Trophoblast cell (in vitro differentiated cells and primary cell): ENCODE data around the gene LRRC37A3.
"Not testable (repeated sequence)": the region's sequence is repeated elsewhere in the genome, so short reads cannot be mapped to it uniquely, and the experiment has no call there.

Source experiments
- DNase-seq, 2 donors: peaks; one replicate each; pipeline ENCODE4 v3.0.0-alpha.2; 2016
- H2AFZ ChIP-seq: 2 replicates; pipeline ENCODE4 v1.6.1; 2013; ENCODE audit warnings: low read length, moderate library complexity, mild to moderate bottlenecking; ENCODE audit not compliant: insufficient read depth, poor library complexity
- H2AK5ac ChIP-seq: 2 replicates; pipeline ENCODE4 v1.6.1; 2013; ENCODE audit warnings: mild to moderate bottlenecking, low read length
- H2BK120ac ChIP-seq: 2 replicates; pipeline ENCODE4 v1.6.1; 2013; ENCODE audit warnings: low read length, mild to moderate bottlenecking, moderate library complexity; ENCODE audit not compliant: insufficient read depth, poor library complexity
- H2BK12ac ChIP-seq: 2 replicates; pipeline ENCODE4 v1.6.1; 2013; ENCODE audit warnings: mild to moderate bottlenecking, low read length, moderate library complexity
- H2BK5ac ChIP-seq: 2 replicates; pipeline ENCODE4 v1.6.1; 2013; ENCODE audit warnings: low read length, low read depth, moderate library complexity, mild to moderate bottlenecking; ENCODE audit not compliant: poor library complexity
- H3K14ac ChIP-seq: 2 replicates; pipeline ENCODE4 v1.6.1; 2013; ENCODE audit warnings: mild to moderate bottlenecking, low read length
- H3K18ac ChIP-seq: 2 replicates; pipeline ENCODE4 v1.6.1; 2013; ENCODE audit warnings: mild to moderate bottlenecking, low read length
- H3K23ac ChIP-seq: 2 replicates; pipeline ENCODE4 v1.6.1; 2013; ENCODE audit warnings: low read length
- H3K27ac ChIP-seq: 2 replicates; pipeline ENCODE4 v1.5.1; 2013; ENCODE audit warnings: low read depth, mild to moderate bottlenecking, inconsistent platforms, low read length, moderate library complexity
- H3K27me3 ChIP-seq: 2 replicates; pipeline ENCODE4 v1.6.1; 2013; ENCODE audit warnings: inconsistent platforms, mild to moderate bottlenecking, low read length, moderate library complexity; ENCODE audit not compliant: insufficient read depth
- H3K36me3 ChIP-seq, 2 experiments: 1 replicate in 1 of 2; 2 replicates in 1 of 2; pipeline ENCODE4 v1.6.1; 2013; ENCODE audit warnings: low read length in 2 of 2, mild to moderate bottlenecking in 2 of 2, moderate library complexity in 1 of 2; ENCODE audit not compliant: insufficient read depth in 2 of 2, control insufficient read depth in 1 of 2
- H3K4ac ChIP-seq: 2 replicates; pipeline ENCODE4 v1.6.1; 2013; ENCODE audit warnings: low read depth, mild to moderate bottlenecking, low read length, moderate library complexity
- H3K4me1 ChIP-seq, 2 experiments: 1 replicate in 1 of 2; 2 replicates in 1 of 2; pipeline ENCODE4 v1.6.1; 2013; ENCODE audit warnings: low read length in 2 of 2, mild to moderate bottlenecking in 2 of 2, moderate library complexity in 1 of 2; ENCODE audit not compliant: insufficient read depth in 2 of 2, control insufficient read depth in 1 of 2
- H3K4me2 ChIP-seq: 2 replicates; pipeline ENCODE4 v1.6.1; 2013; ENCODE audit warnings: inconsistent platforms, mild to moderate bottlenecking, low read length, moderate library complexity
- H3K4me3 ChIP-seq: 2 replicates; pipeline ENCODE4 v1.5.1; 2013; ENCODE audit warnings: mild to moderate bottlenecking, low read depth, low read length, inconsistent platforms
- H3K79me1 ChIP-seq: one replicate; pipeline ENCODE4 v1.6.1; 2013; ENCODE audit warnings: low read length
- H3K79me2 ChIP-seq: 2 replicates; pipeline ENCODE4 v1.6.1; 2013; ENCODE audit warnings: low read length, mild to moderate bottlenecking; ENCODE audit not compliant: control insufficient read depth, insufficient read depth, poor library complexity
- H3K9ac ChIP-seq: 2 replicates; pipeline ENCODE4 v1.6.1; 2013; ENCODE audit warnings: mild to moderate bottlenecking, low read length
- H3K9me3 ChIP-seq: 2 replicates; pipeline ENCODE4 v1.6.1; 2013; ENCODE audit warnings: low read depth, mild to moderate bottlenecking, control low read depth, inconsistent platforms, low read length; ENCODE audit not compliant: insufficient read depth
- H4K12ac ChIP-seq: 2 replicates; pipeline ENCODE4 v1.6.1; 2013; ENCODE audit warnings: low read depth, mild to moderate bottlenecking, low read length, moderate library complexity
- H4K8ac ChIP-seq: 2 replicates; pipeline ENCODE4 v1.6.1; 2013; ENCODE audit warnings: low read depth, mild to moderate bottlenecking, low read length, moderate library complexity
- H4K91ac ChIP-seq: one replicate; pipeline ENCODE4 v1.6.1; 2013; ENCODE audit warnings: low read depth, mild to moderate bottlenecking, low read length, moderate library complexity
- WGBS: extraction: QIAGEN DNeasy Blood & Tissue Kit; methylation state at CpG from one replicate; pipeline ENCODE4 v1.1.7; 2013; ENCODE audit warnings: missing lambda C conversion rate; ENCODE audit not compliant: insufficient read length, insufficient coverage; ENCODE audit errors: extremely low coverage; 5-methylcytosine and 5-hydroxymethylcytosine counted together

LRRC37A3 gene

DNA sequence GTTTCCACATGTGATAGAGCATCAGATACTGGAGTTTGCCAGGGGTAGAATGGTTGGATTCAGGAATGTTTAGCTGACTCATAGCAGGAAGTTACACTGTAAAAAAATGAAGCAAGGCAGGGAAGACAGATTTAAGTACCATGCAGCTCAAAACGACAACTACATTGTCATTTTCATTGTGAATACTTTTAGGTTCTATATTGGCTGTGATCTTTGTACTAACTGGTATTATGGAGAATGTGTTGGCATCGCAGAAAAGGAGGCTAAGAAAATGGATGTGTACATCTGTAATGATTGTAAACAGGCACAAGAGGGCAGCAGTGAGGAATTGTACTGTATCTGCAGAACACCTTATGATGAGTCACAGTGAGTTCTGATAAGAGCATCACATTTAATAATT, 8.2 kb upstream of the LRRC37A3 start:
- peak in 1 of 2 donors; percentile 78 for DNase-seq
- H3K4me3 ChIP-seq, H3K27ac ChIP-seq, H3K36me3 ChIP-seq, H2BK12ac ChIP-seq, H3K9me3 ChIP-seq, H3K18ac ChIP-seq, H4K12ac ChIP-seq, H3K23ac ChIP-seq, H2BK120ac ChIP-seq, H3K79me2 ChIP-seq, H3K4me1 ChIP-seq, H2AFZ ChIP-seq, H3K14ac ChIP-seq, H4K8ac ChIP-seq, H2BK5ac ChIP-seq, H3K9ac ChIP-seq, H3K4ac ChIP-seq, H4K91ac ChIP-seq, H3K4me2 ChIP-seq, H3K79me1 ChIP-seq, H3K27me3 ChIP-seq, H2AK5ac ChIP-seq: not testable (repeated sequence)
- WGBS, result no CpG with 5 or more reads among the region's 2 CpGs

DNA sequence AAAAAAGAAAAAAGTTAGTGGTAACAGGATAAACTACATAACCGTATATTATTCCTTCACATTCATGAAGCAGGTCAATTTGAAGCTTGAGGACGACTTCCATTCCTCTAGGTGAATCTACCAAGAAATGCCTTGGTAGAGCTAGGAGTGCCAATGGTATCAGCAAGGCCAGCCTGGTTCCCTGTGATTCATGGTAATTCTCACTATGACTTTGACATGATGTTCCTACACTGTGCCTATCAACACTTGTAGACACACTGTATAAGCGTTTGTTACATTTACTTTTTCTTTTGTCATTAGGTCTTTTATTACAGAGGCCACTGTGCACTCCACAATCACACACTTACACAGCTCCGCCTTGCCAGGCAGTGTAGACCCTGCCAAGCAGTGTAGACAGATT, 7.2 kb upstream of the LRRC37A3 start:
- not testable (repeated sequence) for H2AFZ ChIP-seq, H3K4me1 ChIP-seq, H3K9me3 ChIP-seq, H2BK120ac ChIP-seq, H3K18ac ChIP-seq, H3K79me2 ChIP-seq, H3K4me3 ChIP-seq, H2BK12ac ChIP-seq, H3K23ac ChIP-seq, H2BK5ac ChIP-seq, H4K12ac ChIP-seq, H3K14ac ChIP-seq, H3K27me3 ChIP-seq, H2AK5ac ChIP-seq, H3K4me2 ChIP-seq, DNase-seq, H3K36me3 ChIP-seq, H3K9ac ChIP-seq, H3K4ac ChIP-seq, H4K8ac ChIP-seq, H3K79me1 ChIP-seq, H3K27ac ChIP-seq
- peak overlapping the region; percentile 76 for H4K91ac ChIP-seq
- WGBS, result no CpG with 5 or more reads among the region's 4 CpGs

DNA sequence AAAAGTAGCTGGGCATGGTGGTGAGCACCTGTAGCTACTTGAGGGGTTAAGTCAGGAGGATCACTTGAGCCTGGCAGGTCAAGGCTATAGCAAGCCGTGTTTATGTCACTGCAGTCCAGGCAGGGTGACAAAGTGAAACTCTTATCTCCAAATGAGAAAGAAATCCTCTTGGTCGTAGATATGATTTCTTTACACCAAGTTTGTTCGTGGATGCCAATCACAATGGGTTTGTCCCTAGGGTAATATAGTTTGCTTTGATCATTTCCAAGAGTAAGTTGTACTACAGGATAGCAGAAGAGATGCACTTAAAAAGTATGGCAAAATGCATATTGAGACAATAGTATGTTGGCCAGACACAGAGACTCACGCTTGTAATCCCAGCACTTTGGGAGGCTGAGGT, 6.0 kb upstream of the LRRC37A3 start:
- not testable (repeated sequence) for DNase-seq, H3K79me1 ChIP-seq, H4K12ac ChIP-seq, H3K79me2 ChIP-seq, H3K4me1 ChIP-seq, H3K9me3 ChIP-seq, H3K4ac ChIP-seq, H3K9ac ChIP-seq, H3K4me3 ChIP-seq, H2AK5ac ChIP-seq, H3K27ac ChIP-seq, H3K23ac ChIP-seq, H2BK5ac ChIP-seq, H3K4me2 ChIP-seq, H2BK12ac ChIP-seq, H3K14ac ChIP-seq, H4K8ac ChIP-seq, H3K27me3 ChIP-seq, H3K18ac ChIP-seq, H4K91ac ChIP-seq, H2BK120ac ChIP-seq, H3K36me3 ChIP-seq, H2AFZ ChIP-seq
- WGBS, result no CpG with 5 or more reads among the region's 4 CpGs

DNA sequence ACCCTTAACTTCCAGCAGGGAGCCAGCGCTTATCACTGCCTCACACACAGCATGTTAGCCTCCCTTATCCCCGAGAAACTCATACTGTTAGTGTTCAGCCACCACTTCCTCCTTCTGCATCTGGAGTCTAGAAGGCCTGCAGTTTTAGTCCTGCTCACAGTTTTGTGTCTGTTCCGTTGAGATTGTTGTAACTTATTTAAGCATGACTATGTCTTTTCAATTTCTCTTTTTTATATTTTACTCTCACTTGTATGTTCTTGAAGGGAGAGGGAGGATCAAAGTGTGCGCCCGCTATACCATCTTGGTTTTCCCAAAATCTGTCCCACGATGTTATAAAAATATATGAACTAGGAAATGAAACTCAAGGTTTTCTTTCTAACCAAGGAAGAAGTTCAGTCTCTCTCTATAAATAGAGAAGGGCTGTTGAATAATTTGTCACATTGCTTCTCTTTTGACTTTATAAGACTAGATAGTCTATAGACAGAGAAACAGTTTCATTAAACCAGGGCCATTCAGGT, 3.8 kb upstream of the LRRC37A3 start:
- H3K18ac ChIP-seq, H3K27ac ChIP-seq, H3K79me1 ChIP-seq, H3K27me3 ChIP-seq, H2AFZ ChIP-seq, H3K36me3 ChIP-seq, H2BK5ac ChIP-seq, H4K91ac ChIP-seq, H2AK5ac ChIP-seq, H3K79me2 ChIP-seq, H3K23ac ChIP-seq, H2BK120ac ChIP-seq, H4K8ac ChIP-seq, H3K4me3 ChIP-seq, H4K12ac ChIP-seq, H3K14ac ChIP-seq, H3K4me2 ChIP-seq, H3K4ac ChIP-seq, H3K4me1 ChIP-seq, H2BK12ac ChIP-seq, H3K9me3 ChIP-seq, H3K9ac ChIP-seq, DNase-seq: not testable (repeated sequence)
- WGBS, result no CpG with 5 or more reads among the region's 6 CpGs
